Activated T-cell treated with anti-CD3 and anti-CD28 coated beads, Interleukin-2, amount 50 U/mL, for 48 hours (primary cell): ENCODE results near the gene UPF1.

Source experiments
- DNase-seq, 2 experiments: peaks; one replicate each; pipeline ENCODE4 v3.0.0-alpha.2; 2020

UPF1 gene

GRCh38 chr19:18858906-18859646, 27.3 kb downstream of the UPF1 start:
- no peak for DNase-seq

GRCh38 chr19:18859676-18860301, 28.0 kb downstream of the UPF1 start:
- DNase-seq: no peak

GRCh38 chr19:18860302-18860700, 28.5 kb downstream of the UPF1 start:
- DNase-seq: no peak

DNA sequence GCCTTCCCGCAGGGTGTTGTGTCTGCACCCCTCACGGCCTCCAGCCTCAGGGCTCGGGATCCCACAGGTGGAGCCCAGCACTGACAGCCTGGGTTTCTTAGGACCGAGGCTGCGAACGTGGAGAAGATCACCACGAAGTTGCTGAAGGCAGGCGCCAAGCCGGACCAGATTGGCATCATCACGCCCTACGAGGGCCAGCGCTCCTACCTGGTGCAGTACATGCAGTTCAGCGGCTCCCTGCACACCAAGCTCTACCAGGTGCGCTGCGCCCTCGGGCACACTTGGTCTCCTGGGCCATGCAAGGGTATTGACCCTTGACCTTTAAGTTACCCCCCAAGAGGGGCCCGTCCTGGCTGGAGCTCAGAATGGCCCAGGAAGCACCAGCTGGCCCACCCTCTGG, 29.0 kb downstream of the UPF1 start:
- no peak for DNase-seq

DNA sequence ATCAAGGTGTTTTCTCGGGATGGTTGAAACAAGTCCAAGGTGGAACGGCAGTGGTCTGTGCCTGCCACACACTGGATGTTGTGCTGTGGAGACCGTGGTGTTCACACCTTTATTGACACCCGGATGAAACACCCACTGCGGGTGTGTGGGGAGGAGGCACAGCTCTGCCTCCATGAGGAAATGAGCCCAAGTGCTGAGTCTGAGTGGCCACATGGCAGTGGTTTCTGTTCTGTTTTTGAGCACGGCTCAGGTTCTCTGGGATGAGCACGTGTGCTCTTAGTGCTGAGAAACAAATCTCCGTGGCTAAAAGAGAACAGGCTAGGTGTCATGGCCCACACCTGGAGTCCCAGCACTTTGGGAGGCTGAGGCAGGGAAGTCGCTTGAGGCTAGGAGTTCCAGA, 29.5 kb downstream of the UPF1 start:
- DNase-seq: no peak

GRCh38 chr19:18861917-18862316, 30.2 kb downstream of the UPF1 start:
- no peak for DNase-seq

DNA sequence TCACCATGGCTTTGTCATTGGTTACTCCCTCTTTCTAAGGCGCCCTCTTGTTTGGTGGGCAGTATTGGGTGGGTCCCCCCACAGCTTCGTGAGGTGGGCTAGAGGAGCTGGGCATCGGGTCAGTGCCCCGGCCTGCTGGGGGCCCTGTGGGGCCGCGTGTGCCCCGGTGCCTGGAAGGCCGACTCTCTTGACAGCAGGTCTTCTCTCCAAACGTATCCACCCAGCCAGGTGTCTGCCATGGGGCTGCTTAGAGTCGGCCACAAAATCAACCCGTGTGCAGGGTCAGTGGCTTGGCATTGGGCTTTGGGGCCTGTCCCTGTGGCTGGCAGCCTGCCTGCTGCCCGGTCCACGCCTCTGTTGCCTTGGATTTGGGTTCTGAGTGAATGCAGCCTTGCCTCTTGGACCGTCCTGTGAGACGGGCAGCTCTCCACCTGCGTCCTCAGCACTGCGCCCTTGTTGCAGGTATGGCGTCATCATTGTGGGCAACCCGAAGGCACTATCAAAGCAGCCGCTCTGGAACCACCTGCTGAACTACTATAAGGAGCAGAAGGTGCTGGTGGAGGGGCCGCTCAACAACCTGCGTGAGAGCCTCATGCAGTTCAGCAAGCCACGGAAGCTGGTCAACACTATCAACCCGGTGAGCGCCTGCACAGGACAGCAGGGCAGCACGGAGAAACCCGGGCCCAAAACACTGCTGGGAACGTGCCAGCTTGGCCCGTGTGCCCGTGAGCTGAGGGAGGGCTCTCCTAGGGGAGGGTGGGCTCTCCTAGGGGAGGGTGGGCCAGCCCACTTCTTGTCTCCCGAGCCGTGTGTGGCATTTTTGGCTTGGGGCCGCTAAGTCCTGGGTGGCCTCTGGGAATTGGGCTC, 31.4 kb downstream of the UPF1 start:
- DNase-seq: no peak

- no peak for DNase-seq
Observed at GRCh38 chr19:18863843-18864362, 32.1 kb downstream of the UPF1 start.

- DNase-seq: no peak
Observed at GRCh38 chr19:18865106-18865972, 33.6 kb downstream of the UPF1 start.

- peak; percentile 78 to 80 for DNase-seq
Observed at GRCh38 chr19:18865973-18866799, 34.4 kb downstream of the UPF1 start.

- no peak for DNase-seq
Observed at GRCh38 chr19:18866800-18867123, 35.0 kb downstream of the UPF1 start.

DNA sequence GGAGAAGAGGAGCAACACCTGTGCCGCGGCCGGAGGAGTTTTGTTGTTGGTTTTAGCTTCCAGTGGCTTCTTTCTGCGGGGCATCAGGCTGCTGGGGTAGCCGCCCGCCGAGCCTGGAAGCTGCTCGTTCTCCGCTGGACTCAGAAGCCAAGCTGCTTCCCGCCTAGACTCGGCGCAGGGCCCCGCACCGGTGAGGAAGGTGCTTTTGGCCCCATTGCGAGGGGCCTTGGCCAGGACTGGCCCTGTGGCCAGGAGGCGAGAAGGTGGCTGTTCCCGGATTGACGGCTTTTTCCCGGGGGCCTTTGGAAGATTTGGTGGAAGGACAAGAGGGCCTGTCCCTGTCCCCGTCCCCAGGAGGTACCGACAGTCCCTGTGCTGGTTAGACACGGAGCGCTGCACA, 35.4 kb downstream of the UPF1 start:
- no peak for DNase-seq

DNA sequence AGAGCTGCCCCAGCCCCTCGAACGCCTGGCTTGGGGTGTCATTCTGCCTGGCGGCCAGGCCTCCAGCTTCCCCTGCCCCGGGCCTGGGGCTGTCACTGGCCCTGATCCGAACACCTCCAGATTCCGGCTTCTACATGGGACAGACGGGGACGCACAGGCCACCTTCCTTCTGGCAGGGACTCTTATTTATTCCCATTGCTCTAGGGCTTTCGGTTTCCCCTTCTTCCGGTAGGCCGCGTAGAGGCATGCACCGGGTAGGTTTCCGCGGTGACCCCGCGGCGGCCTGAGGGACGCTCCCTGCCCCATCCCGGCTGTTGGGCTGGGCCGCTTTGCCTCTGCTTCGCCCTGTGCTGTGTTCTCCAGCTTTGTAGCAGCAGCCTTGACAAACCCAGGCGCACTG, 36.0 kb downstream of the UPF1 start:
- no peak for DNase-seq

DNA sequence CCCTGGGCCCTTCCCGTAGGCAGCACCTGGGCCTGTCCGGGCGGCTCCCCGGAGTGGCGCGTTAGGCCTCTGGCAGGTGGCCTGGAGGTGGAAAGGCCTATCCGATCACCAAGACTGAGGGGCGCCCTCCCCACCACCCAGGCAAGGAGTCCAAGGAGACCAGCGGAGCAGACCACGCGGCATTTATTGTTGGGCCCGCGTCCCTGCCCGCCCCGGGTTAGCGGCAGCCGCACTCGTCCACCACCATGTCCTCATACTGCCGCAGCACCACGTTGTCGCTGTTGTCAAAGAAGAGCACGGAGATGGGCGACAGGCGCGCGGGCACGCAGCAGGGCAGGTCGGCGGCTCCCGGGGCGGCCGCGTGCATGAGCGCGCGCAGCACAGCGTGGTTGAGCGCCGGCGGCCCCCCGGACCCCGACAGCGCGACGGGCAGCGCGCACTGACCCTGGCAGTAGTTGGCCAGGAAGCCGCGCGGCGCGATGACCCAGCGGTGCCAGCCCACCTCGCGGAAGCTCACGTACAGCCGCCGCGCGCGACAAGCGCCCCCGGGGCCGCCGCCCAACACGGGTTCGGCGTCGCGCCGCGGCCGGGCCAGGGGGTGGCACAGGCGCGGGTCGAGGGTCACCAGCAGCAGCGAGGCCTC, 36.7 kb downstream of the UPF1 start:
- no peak for DNase-seq

DNA sequence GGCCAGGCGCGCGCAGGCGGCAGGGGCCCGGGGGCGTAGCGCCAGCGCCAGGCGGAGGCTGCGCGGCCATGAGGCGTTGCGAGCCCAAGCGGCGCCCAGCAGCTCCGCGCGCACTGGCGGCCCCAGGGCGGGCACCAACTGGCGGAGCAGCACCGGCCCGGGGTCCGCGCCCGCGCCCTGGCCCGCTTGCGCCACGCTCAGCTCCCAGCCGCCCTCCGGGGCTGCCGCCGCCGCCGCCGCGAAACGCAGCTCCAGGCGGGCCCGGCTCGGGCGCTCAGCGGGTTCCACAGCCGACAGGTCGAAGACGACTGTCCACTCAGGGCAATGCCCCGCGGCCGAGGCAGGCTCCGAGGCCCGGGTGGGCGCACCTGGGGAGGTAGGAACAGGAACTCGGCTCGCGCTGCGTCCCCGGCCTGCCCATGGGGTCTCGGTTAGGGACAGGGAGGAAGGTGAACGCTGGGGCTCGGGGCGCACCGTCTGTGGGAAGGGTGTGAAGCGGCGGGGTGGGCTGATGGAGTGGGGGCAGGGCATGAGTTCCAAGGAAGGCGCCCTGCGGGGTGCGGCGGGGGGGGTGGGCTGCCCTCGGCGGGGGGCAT, 37.4 kb downstream of the UPF1 start:
- DNase-seq: no peak

DNA sequence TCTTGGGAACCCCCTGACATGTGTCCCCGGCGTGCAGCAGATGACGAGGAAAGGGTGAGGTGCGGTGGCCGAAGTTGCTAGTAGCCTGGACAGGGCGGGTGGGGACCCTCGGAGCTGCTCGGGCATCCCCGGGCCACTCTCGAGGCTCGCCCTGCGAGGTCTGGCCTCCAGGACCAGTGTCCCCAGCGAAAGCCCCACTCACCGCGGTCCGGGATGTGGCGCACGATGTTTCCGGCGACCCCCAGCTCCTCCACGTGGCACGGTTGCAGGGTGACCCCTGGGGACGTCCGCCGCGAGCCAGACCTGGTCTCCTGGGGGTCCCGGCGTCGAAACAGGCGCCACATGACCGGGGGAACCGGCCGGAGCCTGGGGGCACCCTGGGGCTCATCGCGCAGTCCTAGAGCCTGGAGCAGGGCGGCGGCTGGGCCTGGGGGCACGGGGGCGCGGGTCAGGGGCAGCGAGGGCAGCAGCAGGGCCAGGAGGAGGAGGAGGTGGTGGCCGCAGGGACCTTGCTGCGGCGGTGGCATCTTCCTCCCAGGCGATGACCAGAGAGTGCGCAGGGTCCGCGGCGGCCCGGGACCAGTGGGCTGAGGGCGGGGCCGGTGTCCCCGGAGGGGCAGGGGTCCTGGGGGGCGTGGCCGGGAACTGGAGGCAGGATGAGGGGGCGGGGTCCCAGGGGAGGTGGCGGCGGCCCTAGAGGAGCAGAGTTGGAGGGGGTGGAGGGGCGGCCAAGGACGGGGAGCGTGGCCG, 38.2 kb downstream of the UPF1 start:
- DNase-seq: no peak

GRCh38 chr19:18870531-18871172, 38.9 kb downstream of the UPF1 start:
- DNase-seq: no peak

DNA sequence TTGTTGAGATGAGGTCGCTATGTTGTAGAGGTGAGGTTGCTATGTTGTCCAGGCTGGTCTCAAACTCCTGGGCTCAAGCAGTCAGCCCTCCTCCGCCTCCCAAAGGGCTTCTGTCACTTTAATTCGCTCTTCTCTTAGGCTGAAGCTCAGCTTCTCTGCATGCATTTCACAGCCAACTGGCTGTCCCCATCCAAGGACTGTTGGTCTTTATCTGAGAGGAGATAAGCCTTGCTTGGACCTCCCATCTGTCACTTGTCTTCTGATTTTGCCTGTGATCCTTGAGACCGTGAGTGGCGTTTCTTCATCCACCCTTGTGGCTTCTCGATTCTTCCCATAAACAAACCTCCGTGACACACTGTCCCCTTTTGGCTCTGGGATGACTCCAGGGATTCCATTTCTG, 39.8 kb downstream of the UPF1 start:
- DNase-seq: no peak

GRCh38 chr19:18875726-18876125, 44.0 kb downstream of the UPF1 start:
- DNase-seq: no peak

GRCh38 chr19:18876865-18877264, 45.1 kb downstream of the UPF1 start:
- no peak for DNase-seq
